Measurements from ENCODE around the gene CENPX. TPM values are rescaled to one million over a fixed set of nuclear protein-coding genes. Genes with fewer than 3 reads are reported as not detected.

Gene CENPX
- total RNA-seq, 1 donor from 2014 or later: 69.3 TPM

- TF ChIP-seq CTCF (conservative IDR thresholded peaks at IDR 0.05): no peak
- Mint-ChIP-seq H3K4me1 (ENCODE audit: unreplicated experiment) (peaks cover 12% of the 10 kb centered on the region), H3K27ac (no peak overlapping the region), H3K36me3 (no peaks in the 10 kb centered on the region), H3K27me3 (no peaks in the 10 kb centered on the region), H3K9me3 (no peaks in the 10 kb centered on the region), H3K4me3 (no peak overlapping the region)
- no peak for DNase-seq (ENCODE audit: extremely low spot score, unreplicated experiment)
Measured at GRCh38 chr17:82016875-82017459, 5.7 kb downstream of the CENPX start.

- Mint-ChIP-seq H3K4me3 (no peak overlapping the region), H3K36me3 (no peaks in the 10 kb centered on the region), H3K9me3 (no peaks in the 10 kb centered on the region), H3K4me1 (ENCODE audit: unreplicated experiment) (peaks cover 5% of the 10 kb centered on the region), H3K27ac (no peak overlapping the region), H3K27me3 (no peaks in the 10 kb centered on the region)
- TF ChIP-seq CTCF (conservative IDR thresholded peaks at IDR 0.05): no peak
- DNase-seq (ENCODE audit: extremely low spot score, unreplicated experiment): no peak
Measured at GRCh38 chr17:82016061-82016874, 6.4 kb downstream of the CENPX start.

- Mint-ChIP-seq H3K27ac (no peak overlapping the region), H3K27me3 (no peaks in the 10 kb centered on the region), H3K4me1 (ENCODE audit: unreplicated experiment) (peaks cover 3% of the 10 kb centered on the region), H3K4me3 (no peak overlapping the region), H3K9me3 (no peaks in the 10 kb centered on the region), H3K36me3 (no peaks in the 10 kb centered on the region)
- no peak for TF ChIP-seq CTCF (conservative IDR thresholded peaks at IDR 0.05)
- no peak for DNase-seq (ENCODE audit: extremely low spot score, unreplicated experiment)
Measured at GRCh38 chr17:82015311-82015971, 7.2 kb downstream of the CENPX start.

GRCh38 chr17:82014971-82015310, 7.7 kb downstream of the CENPX start:
- Mint-ChIP-seq H3K27ac (no peak overlapping the region), H3K9me3 (no peaks in the 10 kb centered on the region)
- TF ChIP-seq CTCF (conservative IDR thresholded peaks at IDR 0.05): no peak

GRCh38 chr17:82014432-82014831, 8.2 kb downstream of the CENPX start:
- Mint-ChIP-seq H3K36me3 (no peaks in the 10 kb centered on the region), H3K27ac (no peak overlapping the region), H3K4me1 (ENCODE audit: unreplicated experiment) (peaks cover 3% of the 10 kb centered on the region), H3K4me3 (no peak overlapping the region), H3K27me3 (no peaks in the 10 kb centered on the region), H3K9me3 (no peaks in the 10 kb centered on the region)
- no peak for DNase-seq (ENCODE audit: extremely low spot score, unreplicated experiment)
- TF ChIP-seq CTCF (conservative IDR thresholded peaks at IDR 0.05): no peak

More at GRCh38 chr17:82014971-82015310, 7.7 kb downstream of the CENPX start:
- no peaks in the 10 kb centered on the region for H3K36me3 Mint-ChIP-seq
- H3K27me3 Mint-ChIP-seq: no peaks in the 10 kb centered on the region
- peaks cover 3% of the 10 kb centered on the region for H3K4me1 Mint-ChIP-seq (ENCODE audit: unreplicated experiment)
- DNase-seq (ENCODE audit: extremely low spot score, unreplicated experiment): no peak
- H3K4me3 Mint-ChIP-seq: no peak overlapping the region

All from type B pancreatic cell (in vitro differentiated cells).